Osteoblast (primary cell): ENCODE measurements around the gene LEP. TPM values are rescaled to one million over a fixed set of nuclear protein-coding genes. Genes with fewer than 3 reads are reported as not detected.

Experiments
- DNase-seq: peaks from one replicate; pipeline ENCODE4 v3.0.0; 2011; ENCODE audit warnings: low spot score, mixed read lengths; ENCODE audit not compliant: insufficient read length; ENCODE audit errors: missing footprints
- H2AFZ ChIP-seq: 2 replicates; pipeline ENCODE4 v1.6.0; 2011; ENCODE audit warnings: mild to moderate bottlenecking, low read length
- H3K27ac ChIP-seq: 2 replicates; pipeline ENCODE4 v1.5.1; 2011; ENCODE audit warnings: mild to moderate bottlenecking, low read depth, low read length, moderate library complexity
- H3K27me3 ChIP-seq: 2 replicates; pipeline ENCODE4 v1.6.0; 2012; ENCODE audit warnings: mild to moderate bottlenecking, control low read depth, inconsistent platforms, low read length, moderate library complexity; ENCODE audit not compliant: insufficient read depth
- H3K36me3 ChIP-seq: 2 replicates; pipeline ENCODE4 v1.5.1; 2011; ENCODE audit warnings: mild to moderate bottlenecking, low read length, control low read depth, moderate library complexity; ENCODE audit not compliant: insufficient read depth
- H3K4me1 ChIP-seq: 2 replicates; pipeline ENCODE4 v1.5.1; 2011; ENCODE audit warnings: mild to moderate bottlenecking, low read length, control low read depth, moderate library complexity; ENCODE audit not compliant: insufficient read depth
- H3K4me2 ChIP-seq: 2 replicates; pipeline ENCODE4 v1.6.0; 2011; ENCODE audit warnings: mild to moderate bottlenecking, low read length; ENCODE audit not compliant: insufficient read depth
- H3K4me3 ChIP-seq: fragments of 200-600 bp; sonication (generic); 3 replicates; pipeline ENCODE4 v1.5.1; 2012; ENCODE audit warnings: mild to moderate bottlenecking, low read length, inconsistent platforms; ENCODE audit not compliant: insufficient read depth
- H3K79me2 ChIP-seq: 2 replicates; pipeline ENCODE4 v1.6.0; 2012; ENCODE audit warnings: mild to moderate bottlenecking, low read length, control low read depth, inconsistent platforms; ENCODE audit not compliant: insufficient read depth
- H3K9me3 ChIP-seq: 2 replicates; pipeline ENCODE4 v1.5.1; 2011; ENCODE audit warnings: low read depth, low read length, control low read depth
- H4K20me1 ChIP-seq: 2 replicates; pipeline ENCODE4 v1.6.0; 2012; ENCODE audit warnings: mild to moderate bottlenecking, low read length, control low read depth; ENCODE audit not compliant: insufficient read depth
- CTCF ChIP-seq: IDR thresholded peaks from 2 replicates; pipeline ENCODE4 v1.5.1; 2011; ENCODE audit warnings: mild to moderate bottlenecking, low read depth, low read length, moderate library complexity; ENCODE audit errors: extremely low read depth
- total RNA-seq: library from RNA; depleted of rRNA; stranded (reverse); fragments of >200 nt; gene quantifications from 2 replicates; pipeline ENCODE4 v1.2.3, GENCODE V29; 2012

The LEP gene
- total RNA-seq, 1 donor, result 0.36 TPM

GRCh38 chr7:128202287-128202957 lies 38.7 kb upstream of the LEP start:
- Histone ChIP-seq H3K79me2 (no peaks in the 10 kb centered on the region), H3K4me1 (no peaks in the 10 kb centered on the region), H3K4me2 (no peak overlapping the region), H3K36me3 (no peaks in the 10 kb centered on the region), H3K27ac (no peak overlapping the region), H3K27me3 (peaks cover 58% of the 10 kb centered on the region), H4K20me1 (no peaks in the 10 kb centered on the region), H3K4me3 (no peak overlapping the region), H2AFZ (no peak overlapping the region), H3K9me3 (no peaks in the 10 kb centered on the region)
- no peak for TF ChIP-seq CTCF
- peak; percentile 68 for DNase-seq

- Histone ChIP-seq H3K27ac (no peak overlapping the region), H3K36me3 (no peaks in the 10 kb centered on the region), H3K4me1 (no peaks in the 10 kb centered on the region), H4K20me1 (no peaks in the 10 kb centered on the region), H3K4me3 (no peak overlapping the region), H3K4me2 (no peak overlapping the region), H3K9me3 (no peaks in the 10 kb centered on the region), H3K79me2 (no peaks in the 10 kb centered on the region), H3K27me3 (peaks cover 58% of the 10 kb centered on the region), H2AFZ (no peak overlapping the region)
- peak; percentile 66 for DNase-seq
- no peak for TF ChIP-seq CTCF
These were observed 38.0 kb upstream of the LEP start for GRCh38 chr7:128203047-128203491.

- Histone ChIP-seq H3K27me3 (peaks cover 58% of the 10 kb centered on the region), H3K9me3 (no peaks in the 10 kb centered on the region), H3K36me3 (no peaks in the 10 kb centered on the region), H4K20me1 (no peaks in the 10 kb centered on the region), H3K27ac (no peak overlapping the region), H3K4me1 (no peaks in the 10 kb centered on the region), H3K79me2 (no peaks in the 10 kb centered on the region), H3K4me2 (no peak overlapping the region), H2AFZ (no peak overlapping the region), H3K4me3 (no peak overlapping the region)
- no peak for TF ChIP-seq CTCF
- DNase-seq, result peak; percentile 73
These were observed 37.3 kb upstream of the LEP start for GRCh38 chr7:128203710-128204214.

- no peaks in the 10 kb centered on the region for H3K4me1 ChIP-seq
- no peaks in the 10 kb centered on the region for H3K36me3 ChIP-seq
- TF ChIP-seq CTCF, result no peak
- H3K9me3 ChIP-seq, result no peaks in the 10 kb centered on the region
- H3K79me2 ChIP-seq, result no peaks in the 10 kb centered on the region
- H3K27me3 ChIP-seq, result peaks cover 58% of the 10 kb centered on the region
- no peak overlapping the region for H3K4me3 ChIP-seq
- no peak overlapping the region for H3K27ac ChIP-seq
- H3K4me2 ChIP-seq, result no peak overlapping the region
- DNase-seq, result no peak
- no peaks in the 10 kb centered on the region for H4K20me1 ChIP-seq
- H2AFZ ChIP-seq, result no peak overlapping the region
These were observed 36.6 kb upstream of the LEP start for GRCh38 chr7:128204455-128204854.
